Stimulated activated CD4-positive, alpha-beta T cell treated with anti-CD3 and anti-CD28 coated beads, Interleukin-12 subunit alpha, Interleukin-12 subunit beta, amount 100 ng/mL, for 48 hours (primary cell): Measurements from ENCODE around the gene CCDC181.
"Not testable (repeated sequence)": the region's sequence is repeated elsewhere in the genome, so short reads cannot be mapped to it uniquely, and the experiment has no call there.

Experiments
- DNase-seq, 3 donors: peaks; one replicate each; pipeline ENCODE4 v3.0.0-alpha.2; 2020; ENCODE audit warnings: low read depth in 2 of 3, low spot score in 1 of 3

The CCDC181 gene

DNA sequence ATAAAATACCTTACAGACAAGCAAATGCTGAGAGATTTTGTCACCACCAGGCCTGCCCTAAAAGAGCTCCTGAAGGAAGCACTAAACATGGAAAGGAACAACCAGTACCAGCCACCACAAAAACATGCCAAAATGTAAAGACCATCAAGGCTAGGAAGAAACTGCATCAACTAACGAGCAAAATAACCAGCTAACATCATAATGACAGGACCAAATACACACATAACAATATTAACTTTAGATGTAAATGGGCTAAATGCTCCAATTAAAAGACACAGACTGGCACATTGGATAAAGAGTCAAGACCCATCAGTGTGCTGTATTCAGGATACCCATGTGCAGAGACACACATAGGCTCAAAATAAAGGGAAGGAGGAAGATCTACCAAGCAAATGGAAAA lies 24.7 kb downstream of the CCDC181 start:
- DNase-seq = not testable (repeated sequence)

DNA sequence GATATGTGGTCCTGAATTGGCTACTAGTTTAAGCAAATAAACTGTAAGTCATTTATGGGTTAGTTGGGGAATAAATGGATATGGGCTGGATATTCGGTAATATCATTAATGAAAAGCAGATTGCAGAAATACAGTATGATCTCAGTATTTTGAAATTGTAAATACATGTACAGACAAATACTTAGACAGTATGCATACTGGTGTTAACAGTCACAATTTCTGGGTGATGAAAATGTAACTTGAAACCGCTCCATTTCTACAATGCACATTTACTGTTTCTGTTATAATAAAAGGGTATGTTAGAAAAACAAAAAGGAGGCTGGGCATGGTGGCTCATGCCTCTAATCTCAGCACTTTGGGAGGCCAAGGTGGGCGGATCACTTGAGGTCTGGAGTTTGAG lies 31.3 kb downstream of the CCDC181 start:
- DNase-seq = no peak

DNA sequence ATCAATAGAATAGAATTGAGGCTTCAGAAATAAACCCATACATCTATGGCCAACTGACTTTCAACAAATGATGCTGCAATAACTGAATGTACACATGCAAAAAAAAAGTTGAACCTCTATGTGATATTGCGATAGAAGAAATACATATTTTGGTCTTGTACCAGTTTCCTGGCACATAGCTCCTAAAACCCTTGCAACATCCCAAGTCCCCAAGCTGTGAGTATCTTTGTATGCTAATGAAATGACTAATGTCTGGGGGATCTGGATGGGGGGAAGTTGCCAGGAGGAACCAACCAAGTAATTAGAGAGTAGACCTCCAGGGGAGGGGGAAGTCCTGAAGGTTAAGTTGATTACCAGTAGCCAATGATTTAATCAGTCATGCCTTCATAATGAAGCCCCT lies 34.9 kb downstream of the CCDC181 start:
- DNase-seq = no peak

DNA sequence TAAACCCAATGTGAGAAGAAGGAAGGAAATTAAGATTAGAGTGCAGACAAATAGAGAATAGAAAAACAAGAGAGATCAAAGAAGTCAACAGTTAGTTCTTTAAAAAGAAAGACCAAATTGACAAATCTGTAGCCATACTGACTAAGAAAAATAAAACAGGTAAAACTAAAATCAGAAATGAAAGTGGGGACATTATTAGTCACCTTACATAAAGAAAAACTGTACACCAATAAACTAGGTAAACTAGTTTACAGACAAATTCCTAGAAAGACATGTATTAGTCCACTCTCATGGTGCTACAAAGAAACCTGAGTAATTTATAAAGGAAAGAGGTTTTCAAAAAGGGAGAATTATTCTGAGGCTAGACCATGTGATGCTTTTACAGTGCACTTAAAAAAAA lies 37.0 kb downstream of the CCDC181 start:
- no peak for DNase-seq

DNA sequence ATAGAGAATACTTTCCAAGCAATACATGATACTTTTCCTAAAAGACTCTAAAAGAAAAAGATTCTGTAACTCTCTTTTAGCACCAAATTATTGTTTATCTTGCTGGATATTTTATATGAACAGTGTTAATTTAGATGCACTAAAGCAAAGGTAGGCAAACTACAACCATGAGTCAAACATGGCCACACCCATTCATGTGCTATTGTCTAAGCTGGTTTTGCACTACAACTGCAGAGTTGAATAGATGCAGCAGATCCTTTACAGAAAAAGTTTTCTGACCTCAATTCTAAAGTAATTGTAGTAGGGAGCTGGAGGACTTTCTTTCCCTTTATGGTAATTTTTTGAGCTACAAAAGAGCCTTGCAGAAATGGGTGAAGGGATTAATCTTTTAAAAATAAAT lies 39.9 kb downstream of the CCDC181 start:
- DNase-seq = no peak

DNA sequence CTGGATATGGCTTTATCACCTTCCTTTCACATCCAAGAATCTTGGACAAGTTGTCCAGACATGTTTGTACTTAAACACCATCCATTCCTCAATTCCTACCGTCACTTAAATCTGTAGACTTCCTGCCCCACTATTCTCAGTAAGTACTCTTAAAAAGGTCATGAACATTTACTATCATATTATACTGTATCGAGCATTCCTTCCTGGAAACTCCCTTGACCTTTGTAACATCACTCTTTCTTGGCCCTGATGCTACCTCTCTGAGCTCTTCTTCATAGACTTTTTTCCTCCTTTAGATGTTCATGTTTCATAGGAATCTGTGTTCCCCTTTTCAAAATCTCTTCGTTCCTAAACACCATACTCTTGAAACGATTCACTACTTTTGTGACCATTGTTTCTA lies 43.8 kb downstream of the CCDC181 start:
- DNase-seq = no peak

DNA sequence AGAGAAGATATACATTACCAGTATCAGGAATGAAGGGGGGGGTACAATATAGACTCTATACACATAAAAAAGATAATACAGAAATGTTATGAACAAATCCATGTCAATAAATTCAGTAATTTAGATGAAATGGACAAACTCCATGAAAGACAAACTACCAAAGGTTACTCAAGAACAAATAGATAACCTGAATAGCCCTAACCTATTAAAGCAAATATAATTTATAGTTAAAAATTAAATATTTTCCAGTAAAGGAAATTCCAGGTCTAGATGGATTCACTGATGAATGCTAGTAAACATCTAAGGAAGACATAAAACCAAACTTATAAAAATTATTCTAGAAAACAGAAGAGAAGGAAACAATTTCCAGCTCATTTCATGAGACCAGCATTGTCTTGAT lies 46.1 kb downstream of the CCDC181 start:
- DNase-seq = no peak

DNA sequence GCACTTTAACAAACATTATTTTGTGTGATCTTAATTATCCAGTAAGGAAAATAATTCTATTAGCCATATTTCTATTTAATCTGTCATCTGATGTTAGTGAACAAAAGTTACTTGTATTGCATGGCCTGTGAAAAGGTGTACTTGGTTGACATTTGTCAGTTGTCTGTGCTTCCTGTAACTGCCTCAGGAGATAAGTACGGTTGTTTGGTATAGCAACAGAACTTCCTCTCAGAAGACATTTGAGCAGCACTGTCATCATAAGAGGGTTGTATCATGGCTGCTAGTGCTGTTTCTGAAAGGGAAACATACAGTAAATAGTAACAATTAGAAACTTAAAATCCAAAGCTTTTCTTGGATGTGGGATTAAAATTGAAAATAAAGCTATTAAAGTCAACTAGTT lies 55.9 kb downstream of the CCDC181 start:
- DNase-seq = no peak

DNA sequence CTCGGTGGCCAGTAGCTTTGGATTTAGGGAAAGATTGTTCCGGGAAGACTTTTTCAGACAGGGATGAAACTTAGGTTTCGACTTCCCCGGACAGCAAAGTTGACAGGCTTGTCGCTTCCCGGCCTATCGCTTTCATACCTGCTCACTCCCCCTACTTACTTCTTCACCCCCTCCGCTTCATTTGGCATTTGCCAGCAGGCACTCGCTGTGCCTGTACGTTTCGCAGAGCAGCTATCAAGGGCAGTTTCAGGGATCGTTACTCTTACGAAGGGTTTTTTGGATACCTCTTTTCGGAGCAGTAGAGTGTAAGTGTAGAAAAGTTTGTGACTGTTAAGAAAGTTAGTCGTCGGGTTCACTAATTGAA lies 58.9 kb downstream of the CCDC181 start:
- peak in 1 of 3 donors; percentile 15 for DNase-seq

DNA sequence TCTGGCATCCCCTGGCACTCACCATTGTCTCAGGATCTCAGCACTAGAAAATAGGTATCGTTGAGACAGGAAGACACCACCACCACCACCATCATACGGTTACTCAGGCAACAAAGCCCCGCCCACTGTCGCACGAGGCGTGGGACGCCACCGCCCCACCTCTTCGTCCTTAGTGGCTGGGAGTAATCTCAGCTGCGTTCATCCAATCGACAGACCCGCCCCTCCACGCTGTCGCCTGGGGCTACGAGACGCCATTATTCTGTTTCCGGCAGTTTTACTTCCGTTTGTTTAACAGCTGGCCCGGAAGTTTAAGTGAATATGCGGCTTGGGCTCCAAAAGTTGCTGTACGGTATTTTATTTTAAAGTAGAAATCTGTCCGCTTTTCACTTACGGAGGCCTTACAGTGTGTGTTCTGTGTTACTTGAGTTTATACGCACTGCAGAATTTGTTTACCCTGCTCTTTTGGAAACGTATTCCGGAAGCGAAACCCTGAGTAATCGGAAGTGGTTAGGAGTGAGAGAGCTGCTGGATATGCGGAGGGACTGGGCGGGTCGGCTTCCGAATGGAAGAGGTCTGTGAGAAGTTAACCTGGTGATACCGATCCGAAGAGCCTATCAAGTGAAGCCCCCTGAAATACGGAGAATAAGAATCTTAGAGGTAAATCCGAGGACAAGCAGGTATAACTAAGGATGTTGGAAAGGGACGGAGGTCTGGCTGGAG lies 59.4 kb downstream of the CCDC181 start, which contains the start of the genes BLZF1 and NME7:
BLZF1 (plus strand) TSS at position 510 of the 720 bp plus-strand sequence. CDS start 1,328 bp downstream, outside the sequence.
NME7 (minus strand) TSS at position 112 of the 720 bp plus-strand sequence; CDS start at position 25, 87 bp downstream.
- DNase-seq = peak; percentile 96 to 98 (median 96)

DNA sequence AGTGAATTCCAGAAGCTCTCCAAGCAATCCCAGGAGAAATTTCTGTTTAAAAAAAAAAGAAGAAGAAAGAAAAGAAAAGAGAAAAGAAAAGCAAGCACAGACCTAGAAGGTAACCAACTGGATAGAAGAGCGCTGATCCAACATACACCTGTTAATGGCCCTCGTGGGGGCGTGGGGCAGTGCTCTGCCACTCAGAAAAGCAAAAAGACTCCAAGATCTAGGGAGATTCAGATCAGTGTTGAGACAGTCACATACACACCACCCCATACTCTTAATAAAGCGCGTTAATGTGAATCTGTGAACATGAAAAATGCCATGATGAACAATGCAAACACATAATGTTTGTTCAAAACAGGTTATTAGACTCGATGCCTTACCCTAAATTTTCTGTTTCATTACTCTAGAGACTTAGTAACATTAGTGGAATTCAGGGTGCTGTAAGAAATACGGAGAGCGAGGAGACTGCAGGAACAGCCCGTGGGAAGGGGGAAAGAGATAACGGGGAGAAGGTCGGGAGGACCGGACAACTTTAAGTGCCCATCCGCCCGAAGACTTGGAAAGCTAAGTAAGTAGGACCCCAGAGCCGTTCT lies 60.1 kb downstream of the CCDC181 start:
- no peak for DNase-seq

DNA sequence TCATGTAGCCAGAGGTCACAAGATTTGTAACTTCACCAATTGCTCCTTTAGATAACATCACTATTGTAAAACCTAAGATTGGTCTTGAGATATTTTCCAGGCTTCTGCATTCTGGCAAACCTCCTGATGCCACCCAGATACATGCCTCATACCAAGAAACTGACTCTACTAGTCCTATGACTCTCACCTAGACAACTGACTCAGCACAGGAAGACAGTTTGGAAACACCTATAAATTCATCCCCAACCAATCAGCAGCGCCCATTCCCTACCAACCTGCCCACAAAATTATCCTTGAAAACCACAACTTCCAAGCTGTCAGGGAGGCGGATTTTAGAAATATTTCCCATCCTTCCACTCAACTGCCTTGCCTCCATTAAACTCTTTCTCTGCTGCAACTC lies 62.3 kb downstream of the CCDC181 start:
- DNase-seq = no peak

DNA sequence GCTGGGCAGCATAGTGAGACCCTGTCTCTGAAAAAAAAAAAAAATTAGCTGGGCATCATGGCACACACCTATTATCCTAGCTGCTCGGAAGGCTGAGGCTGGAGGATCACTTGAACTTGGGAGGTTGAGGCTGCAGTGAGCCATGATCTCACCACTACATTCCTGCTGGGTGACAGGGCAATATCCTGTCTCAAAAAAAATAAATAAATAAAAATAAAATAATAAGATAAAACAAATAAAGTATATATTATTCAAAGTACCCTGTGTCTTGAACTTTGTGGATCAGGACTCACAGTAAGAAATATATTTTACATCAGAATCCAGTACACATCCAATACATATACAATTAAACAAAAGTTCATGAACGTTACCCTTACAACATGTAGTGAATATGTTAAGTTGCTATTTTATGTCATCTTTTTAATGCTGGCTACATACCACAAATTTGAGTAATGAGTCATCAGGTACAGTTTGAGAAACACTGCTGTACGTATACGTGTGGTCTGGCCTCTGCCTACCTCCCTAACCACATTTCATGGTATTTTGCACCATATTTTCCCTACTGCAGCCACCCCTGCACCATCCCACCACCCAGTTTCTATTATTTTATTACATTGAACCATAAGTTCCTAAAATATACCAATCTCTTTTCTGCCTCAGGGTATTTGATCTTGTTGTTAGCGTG lies 64.1 kb downstream of the CCDC181 start:
- DNase-seq = peak in 1 of 3 donors; percentile 20

DNA sequence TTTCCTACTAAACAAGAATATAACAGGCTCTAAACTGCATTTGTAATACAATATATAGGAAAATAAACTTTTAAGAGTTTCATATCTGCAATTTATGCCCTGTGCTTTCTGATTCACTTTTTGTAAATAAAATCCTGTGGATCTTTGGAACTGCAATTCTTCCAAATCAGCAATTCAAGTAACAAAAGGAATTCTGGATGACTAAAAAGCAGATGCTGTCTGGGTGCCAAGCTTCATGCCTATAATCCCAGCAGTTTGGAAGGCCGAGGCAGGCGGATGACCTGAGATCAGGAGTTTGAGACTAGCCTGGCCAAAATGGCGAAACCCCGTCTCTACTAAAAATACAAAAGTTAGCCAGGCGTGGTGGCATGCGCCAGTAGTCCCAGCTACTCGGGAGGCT lies 66.0 kb downstream of the CCDC181 start:
- no peak for DNase-seq

DNA sequence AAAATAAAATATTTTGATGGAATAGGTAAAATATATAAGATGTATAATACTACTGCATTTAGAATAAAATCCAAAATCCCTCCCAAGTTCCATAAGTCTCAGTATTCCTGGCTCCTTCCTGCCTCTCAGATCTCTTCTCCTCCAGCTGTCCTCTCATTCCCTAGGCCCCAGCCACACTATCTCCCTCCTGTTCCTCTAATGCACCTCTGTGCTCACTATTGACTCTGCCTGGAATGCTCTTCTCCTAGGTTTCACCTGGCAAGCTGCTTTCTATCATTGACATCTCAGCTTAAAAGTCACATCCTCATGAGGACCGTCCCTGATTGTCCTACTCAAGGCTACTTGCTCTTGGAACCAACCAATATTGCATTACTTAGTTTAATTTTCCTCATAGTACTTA lies 66.9 kb downstream of the CCDC181 start:
- DNase-seq = no peak

DNA sequence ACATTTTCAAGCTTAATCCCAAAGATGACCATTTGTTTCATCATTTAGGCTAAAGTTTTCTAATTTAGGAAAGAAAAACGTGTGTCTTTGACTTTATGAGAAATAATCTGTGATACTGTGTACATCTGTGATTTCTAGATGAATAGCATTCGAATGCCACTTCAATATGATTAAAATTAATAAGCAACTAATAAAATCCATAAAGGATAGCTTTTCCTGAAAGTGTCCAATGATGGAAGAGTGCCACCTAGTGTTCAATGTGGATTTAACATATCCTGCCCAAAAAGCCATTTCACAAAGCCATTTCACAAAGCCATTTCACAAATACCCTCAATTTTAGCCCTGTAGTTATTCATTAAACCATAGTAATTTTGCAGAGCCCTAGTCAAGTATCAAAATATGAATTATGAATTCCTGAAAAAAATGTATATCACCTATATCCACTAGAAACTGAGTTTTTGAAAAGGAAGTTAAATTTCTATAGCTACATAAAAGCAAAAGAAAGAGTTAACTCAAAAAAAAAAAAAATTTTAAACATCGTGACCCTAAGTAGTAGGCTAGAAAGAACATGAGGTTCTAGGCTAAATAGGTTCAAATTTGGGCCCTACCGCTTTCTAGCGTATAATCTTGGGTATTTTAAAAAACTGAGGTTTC lies 78.8 kb downstream of the CCDC181 start:
- DNase-seq = peak in 1 of 3 donors; percentile 49

DNA sequence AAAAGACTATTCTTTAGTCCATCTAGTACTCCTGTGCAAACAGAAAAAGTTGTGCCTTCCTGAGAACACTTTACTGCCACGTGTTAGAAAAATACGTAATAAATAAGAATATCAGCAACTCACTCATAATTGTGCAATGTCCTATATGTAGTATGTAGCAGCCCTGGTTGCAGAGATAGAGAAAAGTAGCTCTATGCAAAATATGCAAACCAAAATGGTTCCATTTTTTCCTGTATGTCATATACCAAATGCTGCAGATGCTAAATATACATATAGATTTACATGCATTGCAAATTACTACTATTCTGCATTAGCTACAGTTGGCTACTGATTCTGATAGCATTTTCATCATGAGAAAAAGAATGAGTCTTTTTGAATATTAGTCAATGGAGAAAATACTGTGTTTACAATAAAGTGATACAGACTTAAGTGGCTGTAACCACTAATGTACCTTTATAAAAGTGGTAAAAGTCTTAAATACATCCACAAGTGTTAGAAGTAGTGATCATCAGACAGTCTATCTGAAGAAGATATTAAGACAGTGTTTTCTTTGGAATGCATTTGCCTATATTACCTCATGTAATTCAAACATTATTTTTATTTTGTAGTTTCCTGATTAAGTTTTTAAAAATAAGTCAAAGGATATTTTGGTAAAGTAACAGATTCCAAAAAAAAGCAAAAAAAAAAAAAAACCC lies 79.4 kb downstream of the CCDC181 start:
- DNase-seq = no peak

DNA sequence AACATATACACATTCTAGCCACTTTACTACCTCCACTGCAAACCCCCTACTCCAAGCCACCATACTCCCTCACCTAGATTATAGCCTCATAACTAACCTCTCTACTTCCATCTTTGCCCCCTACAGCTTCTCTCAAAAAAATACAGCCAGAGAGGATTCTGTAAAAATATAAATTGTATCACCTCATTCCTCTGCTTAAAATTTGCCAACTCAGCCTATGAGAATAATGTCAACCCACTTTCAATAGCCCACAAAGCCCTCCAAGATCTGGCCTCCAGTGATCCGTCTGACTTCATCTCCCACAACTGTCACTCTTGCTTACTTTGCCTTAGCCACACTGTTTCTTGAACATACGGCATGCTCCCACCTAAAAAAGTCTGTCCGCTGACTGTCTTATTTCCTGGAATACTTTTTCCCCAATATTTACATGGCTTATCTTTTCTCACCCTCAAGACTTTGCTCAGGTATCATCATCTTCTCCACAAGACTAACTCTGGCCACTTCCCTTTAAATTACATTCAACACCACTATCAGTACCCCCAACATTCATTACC lies 81.2 kb downstream of the CCDC181 start:
- no peak for DNase-seq

DNA sequence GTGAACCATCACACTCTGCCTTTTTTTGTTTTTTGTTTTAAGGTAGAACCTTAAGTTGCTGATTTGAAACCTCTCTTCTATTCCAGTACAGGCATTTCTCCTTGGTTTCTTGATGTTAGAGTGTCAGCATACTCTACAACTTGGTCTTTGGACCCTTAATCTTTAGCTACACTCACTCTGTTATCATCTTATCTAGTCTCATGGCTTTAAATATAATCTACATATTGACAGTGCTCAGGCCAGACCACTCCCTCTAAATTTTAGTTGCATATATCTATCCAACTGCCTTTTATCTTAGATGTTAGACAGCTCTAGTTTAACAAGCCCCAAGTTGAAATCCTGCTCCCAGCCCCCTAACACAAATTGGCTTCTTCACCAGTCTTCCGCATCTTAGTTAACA lies 81.8 kb downstream of the CCDC181 start:
- DNase-seq = no peak
